IMR-90 (cell line): Measurements from ENCODE around the gene RASSF7.

ENCODE experiments used
- BHLHE40 ChIP-seq: fragments of 150-350 bp; IDR thresholded peaks from 2 replicates; pipeline ENCODE4 v1.6.1; 2016; ENCODE audit warnings: mild to moderate bottlenecking, low read depth, low read length
- CEBPB ChIP-seq: IDR thresholded peaks from 2 replicates; pipeline ENCODE4 v1.6.1; 2012; ENCODE audit warnings: low read depth, low read length, improper control_type of control experiment
- MAFK ChIP-seq: IDR thresholded peaks from 2 replicates; pipeline ENCODE4 v1.6.1; 2012; ENCODE audit warnings: low read depth, low read length, improper control_type of control experiment
- MAZ ChIP-seq: IDR thresholded peaks from 2 replicates; pipeline ENCODE4 v1.6.1; 2012; ENCODE audit warnings: low read depth, mild to moderate bottlenecking, low read length, improper control_type of control experiment, moderate library complexity, borderline replicate concordance
- MXI1 ChIP-seq: IDR thresholded peaks from 2 replicates; pipeline ENCODE4 v1.6.1; 2012; ENCODE audit warnings: low read depth, mild to moderate bottlenecking, low read length, moderate library complexity, borderline replicate concordance
- NFE2L2 ChIP-seq: fragments of 150-350 bp; IDR thresholded peaks from 2 replicates; pipeline ENCODE4 v1.6.1; 2016; ENCODE audit warnings: low read depth, mild to moderate bottlenecking, low read length
- POLR2A ChIP-seq: IDR thresholded peaks from 2 replicates; pipeline ENCODE4 v1.6.1; 2012; ENCODE audit warnings: mild to moderate bottlenecking, low read depth, low read length
- RAD21 ChIP-seq: IDR thresholded peaks from 2 replicates; pipeline ENCODE4 v1.6.1; 2012; ENCODE audit warnings: low read length, improper control_type of control experiment
- RCOR1 ChIP-seq: IDR thresholded peaks from 2 replicates; pipeline ENCODE4 v1.6.1; 2012; ENCODE audit warnings: mild to moderate bottlenecking, low read length, improper control_type of control experiment; ENCODE audit not compliant: insufficient replicate concordance
- RFX5 ChIP-seq: IDR thresholded peaks from 2 replicates; pipeline ENCODE4 v1.8.0; 2012; ENCODE audit warnings: low read depth, mild to moderate bottlenecking, low read length, moderate library complexity
- SMC3 ChIP-seq: fragments of 150-350 bp; IDR thresholded peaks from 2 replicates; pipeline ENCODE4 v1.6.1; 2016; ENCODE audit warnings: low read depth, mild to moderate bottlenecking, antibody characterized with exemption, low read length, moderate library complexity
- TF ChIP-seq, protein P1 (sequence below): conservative IDR thresholded peaks from 2 replicates; pipeline ENCODE4 v1.5.1; 2012; ENCODE audit warnings: mild to moderate bottlenecking, low read depth, low read length, improper control_type of control experiment
- TF ChIP-seq, protein P2 (sequence below): fragments of 150-350 bp; IDR thresholded peaks from 2 replicates; pipeline ENCODE4 v1.6.1; 2017; ENCODE audit warnings: mild to moderate bottlenecking, antibody characterized with exemption, low read length, low read depth

DNA sequence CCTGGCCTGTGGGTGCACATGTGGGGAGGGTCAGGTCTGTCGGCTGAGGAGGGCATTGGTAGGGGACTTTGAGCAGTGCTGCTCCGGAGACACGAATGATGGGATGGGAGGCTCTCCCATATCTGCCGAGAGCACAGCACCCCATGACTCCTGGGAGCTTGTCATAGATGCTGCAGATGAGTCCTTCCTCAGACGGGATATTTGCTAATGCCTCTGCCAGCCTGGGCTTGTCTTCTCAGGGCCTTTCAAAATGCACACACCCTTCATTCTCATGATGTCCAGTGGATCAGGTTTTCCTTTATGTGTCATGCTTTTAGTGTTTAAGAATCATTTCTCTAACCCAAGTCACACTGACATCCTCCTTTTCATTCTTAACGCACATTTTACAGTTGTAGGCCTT lies 45.6 kb upstream of the RASSF7 start:
- TF ChIP-seq, protein P1, sequence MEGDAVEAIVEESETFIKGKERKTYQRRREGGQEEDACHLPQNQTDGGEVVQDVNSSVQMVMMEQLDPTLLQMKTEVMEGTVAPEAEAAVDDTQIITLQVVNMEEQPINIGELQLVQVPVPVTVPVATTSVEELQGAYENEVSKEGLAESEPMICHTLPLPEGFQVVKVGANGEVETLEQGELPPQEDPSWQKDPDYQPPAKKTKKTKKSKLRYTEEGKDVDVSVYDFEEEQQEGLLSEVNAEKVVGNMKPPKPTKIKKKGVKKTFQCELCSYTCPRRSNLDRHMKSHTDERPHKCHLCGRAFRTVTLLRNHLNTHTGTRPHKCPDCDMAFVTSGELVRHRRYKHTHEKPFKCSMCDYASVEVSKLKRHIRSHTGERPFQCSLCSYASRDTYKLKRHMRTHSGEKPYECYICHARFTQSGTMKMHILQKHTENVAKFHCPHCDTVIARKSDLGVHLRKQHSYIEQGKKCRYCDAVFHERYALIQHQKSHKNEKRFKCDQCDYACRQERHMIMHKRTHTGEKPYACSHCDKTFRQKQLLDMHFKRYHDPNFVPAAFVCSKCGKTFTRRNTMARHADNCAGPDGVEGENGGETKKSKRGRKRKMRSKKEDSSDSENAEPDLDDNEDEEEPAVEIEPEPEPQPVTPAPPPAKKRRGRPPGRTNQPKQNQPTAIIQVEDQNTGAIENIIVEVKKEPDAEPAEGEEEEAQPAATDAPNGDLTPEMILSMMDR, result no peak
- TF ChIP-seq SMC3 (no peak), POLR2A (no peak), MXI1 (no peak), CEBPB (no peak), NFE2L2 (no peak), RFX5 (no peak), BHLHE40 (no peak), RAD21 (no peak), MAZ (no peak), RCOR1 (no peak), MAFK (no peak)
- TF ChIP-seq, protein P2, sequence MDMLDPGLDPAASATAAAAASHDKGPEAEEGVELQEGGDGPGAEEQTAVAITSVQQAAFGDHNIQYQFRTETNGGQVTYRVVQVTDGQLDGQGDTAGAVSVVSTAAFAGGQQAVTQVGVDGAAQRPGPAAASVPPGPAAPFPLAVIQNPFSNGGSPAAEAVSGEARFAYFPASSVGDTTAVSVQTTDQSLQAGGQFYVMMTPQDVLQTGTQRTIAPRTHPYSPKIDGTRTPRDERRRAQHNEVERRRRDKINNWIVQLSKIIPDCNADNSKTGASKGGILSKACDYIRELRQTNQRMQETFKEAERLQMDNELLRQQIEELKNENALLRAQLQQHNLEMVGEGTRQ, result no peak
